Left colon (tissue), 2 donors: Measurements from ENCODE around the gene P3H2. TPM values are rescaled to one million over a fixed set of nuclear protein-coding genes. Genes with fewer than 3 reads are reported as not detected.
"Not testable (repeated sequence)": the region's sequence is repeated elsewhere in the genome, so short reads cannot be mapped to it uniquely, and the experiment has no call there.

Experiments
- ATAC-seq: fragments of 200-7000 bp; cut with Tn5 transposase; one replicate; pipeline ENCODE4 v1.9.1; 2020; ENCODE audit warnings: mild to moderate bottlenecking, moderate library complexity
- DNase-seq, 2 donors: peaks; one replicate each; pipeline ENCODE4 v3.0.0-alpha.2; 2020
- intact Hi-C, 2 donors: fragments of 100-400 bp; cut with DNase I in 1 of 2; cut with micrococcal nuclease in 1 of 2; formaldehyde crosslinking; loops; one replicate each; pipeline versions ENCODE4 v1.11.2 to v1.14.0; 2022; cut with DNase I, micrococcal nuclease
- long read RNA-seq: library from polyadenylated mRNA; unstranded; transcript quantifications from one replicate; pipeline ENCODE4 v2.0.0, GENCODE V29; 2021
- total RNA-seq, 2 donors: library from RNA; stranded (reverse); fragmentation: NEBNext Ultra II Directional; extraction: Animal tissue kit (Norgen Biotek cat#: 25700); gene quantifications; one replicate each; pipeline ENCODE4 v1.2.1, GENCODE V29; 2021
- donor health status: DM: no; HTN: no; CAD: no.
- donor health status: DM: yes; HTN: yes; CAD: no.

Gene P3H2
- total RNA-seq, result 10 to 100 TPM; 39.5 to 46.4 TPM
- long read RNA-seq, transcript P3H2-201 (15 exons, 3,509 nt), result major isoform, 39 of 59 reads
- long read RNA-seq, partial matches to known transcripts, result 10 of 59 reads
- long read RNA-seq, other reads (novel, unspliced or antisense), result 8 of 59 reads

GRCh38 chr3:190120269-190121060 is at the start of gene P3H2:
P3H2 (minus strand) TSS chr3:190120897; CDS start chr3:190120731, 166 bp downstream.
- ATAC-seq, result peak; percentile 99
- intact Hi-C loops, result loop anchor here in 1 of 2 donors (5.0 kb wide), 1 partner anchor 153 kb away; no protein-coding TSS in a partner anchor
- DNase-seq, result peak; percentile 83 to 85

- intact Hi-C loops, result no loop called here
- DNase-seq, result no peak
- no peak for ATAC-seq
Measured at GRCh38 chr3:190169877-190170276, 49.2 kb upstream of the P3H2 start.

GRCh38 chr3:190169243-190169642 is 48.5 kb upstream of the P3H2 start:
- intact Hi-C loops, result no loop called here
- DNase-seq, result no peak
- no peak for ATAC-seq

DNA sequence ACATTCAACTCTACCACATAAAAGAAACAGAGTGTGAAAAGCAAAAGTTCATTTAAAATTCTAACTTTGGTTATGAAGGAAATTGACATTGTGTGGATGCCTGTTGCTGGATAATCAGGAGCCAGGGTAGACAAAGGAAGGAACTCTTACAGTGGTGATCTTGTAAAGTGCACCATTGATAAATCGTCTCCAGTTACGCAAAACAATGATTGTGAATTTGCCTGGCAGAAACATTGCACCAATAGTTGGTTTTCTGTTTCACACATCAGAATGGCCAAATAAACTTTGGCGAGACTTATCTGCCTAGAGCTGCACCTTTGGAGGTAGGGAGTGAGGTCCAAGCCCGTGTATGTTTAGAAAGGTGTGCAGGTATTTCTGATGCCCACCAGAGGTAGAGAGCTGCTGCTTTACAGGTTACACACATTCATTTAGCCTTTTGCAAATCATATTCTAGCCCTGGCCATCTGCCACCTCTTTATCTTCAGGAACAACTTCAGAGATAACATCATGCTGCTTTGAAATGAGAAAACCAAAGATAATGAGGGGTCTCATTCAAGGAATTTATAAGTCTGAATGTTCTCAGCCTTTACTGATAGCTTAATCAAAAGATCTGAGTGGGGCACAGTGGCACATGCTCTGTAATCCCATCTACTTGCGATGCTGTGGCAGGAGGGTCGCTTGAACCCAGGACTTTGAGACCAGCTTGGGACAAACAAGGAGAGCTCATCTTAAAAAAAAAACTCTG is 47.4 kb upstream of the P3H2 start:
- ATAC-seq (no peak), DNase-seq (no peak)
- intact Hi-C loops, result no loop called here

GRCh38 chr3:190166948-190167347 is 46.3 kb upstream of the P3H2 start:
- intact Hi-C loops, result no loop called here
- no peak for ATAC-seq
- DNase-seq, result no peak

GRCh38 chr3:190165253-190165652 is 44.6 kb upstream of the P3H2 start:
- ATAC-seq (no peak), DNase-seq (no peak)
- intact Hi-C loops, result no loop called here

DNA sequence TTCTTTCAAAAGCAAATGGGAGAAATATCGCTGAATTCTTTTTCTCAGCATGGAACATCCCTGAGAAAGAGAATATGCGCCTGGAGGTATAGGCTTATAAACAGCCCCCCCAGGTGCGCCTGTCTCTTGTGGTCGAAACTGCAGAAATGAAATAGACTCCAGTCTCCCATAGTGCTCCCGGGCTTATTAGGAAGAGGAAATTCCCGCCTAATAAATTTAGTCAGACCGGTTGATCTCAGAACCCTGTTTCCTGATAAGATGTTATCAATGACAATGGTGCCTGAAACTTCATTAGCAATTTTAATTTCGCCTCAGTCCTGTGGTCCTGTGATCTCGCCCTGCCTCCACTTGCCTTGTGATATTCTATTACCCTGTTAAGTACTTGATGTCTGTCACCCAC is 41.3 kb upstream of the P3H2 start:
- intact Hi-C loops, ATAC-seq, DNase-seq: not testable (repeated sequence)

DNA sequence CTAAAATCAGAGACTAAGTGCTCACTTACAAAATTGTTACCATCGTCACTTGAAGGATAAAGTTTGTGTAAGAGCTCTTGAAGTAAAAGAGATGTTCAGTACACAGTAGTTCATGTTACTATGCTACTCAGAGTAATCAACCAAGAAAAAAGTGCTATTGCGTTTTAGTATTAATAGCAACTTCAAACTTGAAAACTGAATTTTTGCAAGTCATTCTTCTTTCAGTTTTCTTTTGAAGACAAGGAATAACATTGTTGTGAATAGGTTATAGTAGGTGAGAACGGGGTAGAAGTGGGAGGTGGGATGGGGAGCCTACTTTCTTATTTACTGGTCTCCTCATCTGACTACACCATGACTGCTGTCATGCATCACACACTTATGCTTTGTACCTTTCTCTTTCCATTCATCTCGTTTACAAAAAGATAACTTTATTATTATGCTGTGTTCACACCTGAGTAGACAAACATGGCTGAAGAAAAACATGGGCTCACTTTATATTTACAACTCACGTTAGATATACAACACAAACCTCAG is 39.3 kb upstream of the P3H2 start:
- intact Hi-C loops, result no loop called here
- no peak for DNase-seq
- no peak for ATAC-seq

- intact Hi-C loops, result no loop called here
- no peak for DNase-seq
- ATAC-seq, result no peak
Measured at GRCh38 chr3:190158261-190158660, 37.6 kb upstream of the P3H2 start.

GRCh38 chr3:190155752-190156151 is 35.1 kb upstream of the P3H2 start:
- DNase-seq (peak; percentile 39 to 80), ATAC-seq (peak; percentile 95)
- intact Hi-C loops, result no loop called here

GRCh38 chr3:190150681-190151080 is 30.0 kb upstream of the P3H2 start:
- ATAC-seq (peak; percentile 22), DNase-seq (no peak)
- intact Hi-C loops, result no loop called here

- intact Hi-C loops, result not testable (repeated sequence)
- peak; percentile 63 for ATAC-seq
Measured at GRCh38 chr3:190149830-190150619, 29.3 kb upstream of the P3H2 start.

DNA sequence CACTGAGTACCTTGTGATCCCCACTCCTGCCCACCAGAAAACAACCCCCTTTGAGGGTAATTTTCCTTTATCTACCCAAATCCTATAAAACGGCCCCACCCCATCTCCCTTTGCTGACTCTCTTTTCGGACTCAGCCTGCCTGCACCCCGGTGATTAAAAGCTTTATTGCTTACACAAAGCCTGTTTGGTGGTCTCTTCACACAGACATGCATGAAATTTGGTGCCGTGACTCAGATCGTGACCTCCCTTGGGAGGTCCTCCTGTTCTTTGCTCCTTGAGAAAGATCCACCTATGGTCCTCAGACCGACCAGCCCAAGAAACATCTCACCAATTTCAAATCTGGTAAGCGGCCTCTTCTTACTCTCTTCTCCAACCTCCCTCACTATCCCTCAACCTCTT is 24.1 kb upstream of the P3H2 start:
- ATAC-seq, DNase-seq, intact Hi-C loops: not testable (repeated sequence)

More at GRCh38 chr3:190149830-190150619, 29.3 kb upstream of the P3H2 start:
- DNase-seq, result not testable (repeated sequence)

DNA sequence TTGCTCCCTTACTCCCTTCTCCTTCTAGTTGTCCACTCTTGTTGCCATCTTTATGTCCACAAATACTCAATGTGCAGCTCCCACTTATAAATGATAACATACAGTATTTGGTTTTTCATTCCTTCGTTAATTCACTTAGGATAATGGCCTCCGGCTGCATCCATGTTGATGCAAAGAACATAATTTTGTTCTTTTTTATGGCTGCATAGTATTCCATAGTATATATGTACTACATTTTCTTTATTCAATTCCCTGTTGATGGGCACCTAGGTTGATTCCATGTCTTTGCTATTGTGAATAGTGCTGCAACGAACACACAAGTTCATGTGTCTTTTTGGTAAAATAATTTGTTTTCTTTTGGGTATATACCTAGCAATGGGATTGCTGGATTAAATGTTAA is 21.3 kb upstream of the P3H2 start:
- intact Hi-C loops, result no loop called here
- DNase-seq (no peak), ATAC-seq (no peak)

DNA sequence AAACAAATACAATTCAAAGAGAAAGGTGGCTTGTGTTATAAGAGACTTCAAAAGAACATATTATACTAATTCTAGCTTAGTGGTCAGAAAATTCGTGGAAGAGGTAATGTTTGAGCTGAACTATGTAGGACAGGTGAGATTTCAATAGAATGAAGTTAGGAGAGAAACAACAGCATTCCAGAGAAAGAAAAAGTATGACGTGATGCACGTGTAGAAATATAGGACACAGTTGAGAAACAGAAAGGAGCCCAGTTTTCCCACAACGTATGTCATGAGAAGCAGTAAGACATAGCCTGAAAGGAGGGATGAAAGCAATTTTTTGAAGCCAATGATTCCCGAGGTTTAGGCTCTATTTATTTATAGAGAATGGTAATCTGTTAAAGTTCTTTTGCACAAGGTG is 18.7 kb upstream of the P3H2 start:
- ATAC-seq (no peak), DNase-seq (no peak)
- intact Hi-C loops, result no loop called here

GRCh38 chr3:190132371-190132770 is 11.7 kb upstream of the P3H2 start:
- ATAC-seq, result no peak
- DNase-seq, result no peak
- intact Hi-C loops, result no loop called here

GRCh38 chr3:190131329-190131728 is 10.6 kb upstream of the P3H2 start:
- no peak for ATAC-seq
- no peak for DNase-seq
- intact Hi-C loops, result no loop called here

- DNase-seq (no peak), ATAC-seq (no peak)
Measured at GRCh38 chr3:190130696-190131095, 10.0 kb upstream of the P3H2 start.

GRCh38 chr3:190130037-190130436 is 9.3 kb upstream of the P3H2 start:
- ATAC-seq (no peak), DNase-seq (no peak)
- intact Hi-C loops, result no loop called here

More at GRCh38 chr3:190130696-190131095, 10.0 kb upstream of the P3H2 start:
- intact Hi-C loops, result no loop called here
